ENCODE measurements around the gene MRPL18.
"Not testable (repeated sequence)": the region's sequence is repeated elsewhere in the genome, so short reads cannot be mapped to it uniquely, and the experiment has no call there.

The MRPL18 gene

GRCh38 chr6:159817951-159818739, 27.9 kb downstream of the MRPL18 start:
- DNase-seq: no peak

DNA sequence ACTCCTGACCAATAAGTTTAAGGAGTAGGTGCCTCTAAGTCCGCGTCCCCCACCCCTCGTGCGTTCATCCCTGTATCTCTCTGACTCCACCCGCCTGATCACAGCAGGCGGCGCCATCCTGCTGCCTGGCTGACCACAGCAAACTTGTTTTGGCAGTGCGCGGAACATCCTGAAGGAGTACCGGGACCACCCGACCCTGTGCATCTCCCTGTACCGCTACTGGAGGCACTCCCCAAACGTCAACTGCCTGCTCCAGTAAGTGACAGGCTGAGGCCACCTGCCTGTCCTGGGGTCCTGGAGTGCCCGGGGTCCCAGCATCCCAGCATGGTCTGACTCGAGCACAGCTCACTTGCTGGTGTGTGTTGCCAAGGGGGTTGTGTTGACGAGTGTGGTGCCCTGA, 28.8 kb downstream of the MRPL18 start:
- DNase-seq: no peak

DNA sequence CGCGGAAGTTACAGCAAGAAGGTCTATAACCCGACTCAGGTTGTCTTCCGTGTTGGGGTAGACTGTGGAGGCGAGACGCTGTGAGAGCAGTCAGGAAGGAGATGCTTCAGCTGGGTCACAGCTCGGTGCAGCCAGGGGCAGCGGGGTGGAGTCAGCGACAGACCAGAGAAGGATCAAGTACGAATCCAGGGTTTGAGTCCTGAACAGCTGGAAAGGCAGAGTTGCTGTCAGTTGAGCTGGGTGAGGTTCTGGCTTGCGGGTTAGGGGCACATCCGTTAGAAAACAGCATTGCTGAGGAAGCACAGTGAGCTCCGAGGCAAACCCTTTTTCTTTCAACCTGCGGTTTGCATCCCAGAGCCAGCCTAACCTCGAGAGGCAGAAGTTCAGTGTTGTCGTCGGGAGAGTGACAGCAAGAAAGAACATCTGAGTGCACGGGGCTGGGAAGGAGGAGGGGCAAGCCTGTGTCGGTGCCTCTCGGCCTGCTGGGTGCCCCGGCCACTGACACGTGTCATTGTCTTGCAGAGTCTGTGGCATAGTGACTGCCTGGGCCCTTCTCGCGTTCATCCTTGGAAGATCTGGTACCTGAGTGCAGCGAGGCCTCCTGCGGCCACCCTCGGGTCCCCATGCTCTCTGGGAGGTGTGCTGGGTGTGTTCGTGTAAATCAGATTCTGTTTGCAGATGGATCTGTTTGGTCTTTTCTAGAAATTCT, 29.8 kb downstream of the MRPL18 start:
- DNase-seq: no peak

DNA sequence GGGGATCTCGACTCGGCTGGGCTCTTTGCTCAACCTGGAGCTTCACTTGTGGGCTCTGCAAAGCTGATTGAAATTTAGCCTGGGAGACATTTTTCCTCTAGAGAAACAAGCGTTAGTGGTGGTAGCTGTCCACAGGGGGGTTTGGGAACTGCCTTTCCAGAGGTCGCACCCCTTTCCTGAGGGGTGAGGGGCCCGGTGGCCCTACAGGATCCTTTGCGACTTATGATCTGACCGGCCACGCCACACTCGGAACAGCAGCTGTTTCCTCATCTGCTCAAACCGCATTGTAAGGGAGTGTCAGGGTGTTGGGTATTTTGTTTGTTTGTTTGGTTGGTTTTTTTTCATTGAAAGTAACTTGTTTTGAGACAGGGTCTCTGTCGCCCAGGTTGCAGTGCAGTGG, 30.9 kb downstream of the MRPL18 start:
- DNase-seq: no peak

GRCh38 chr6:159821726-159822125, 31.5 kb downstream of the MRPL18 start:
- DNase-seq: no peak

- DNase-seq: no peak
These were observed 33.7 kb downstream of the MRPL18 start for GRCh38 chr6:159823953-159824352.

DNA sequence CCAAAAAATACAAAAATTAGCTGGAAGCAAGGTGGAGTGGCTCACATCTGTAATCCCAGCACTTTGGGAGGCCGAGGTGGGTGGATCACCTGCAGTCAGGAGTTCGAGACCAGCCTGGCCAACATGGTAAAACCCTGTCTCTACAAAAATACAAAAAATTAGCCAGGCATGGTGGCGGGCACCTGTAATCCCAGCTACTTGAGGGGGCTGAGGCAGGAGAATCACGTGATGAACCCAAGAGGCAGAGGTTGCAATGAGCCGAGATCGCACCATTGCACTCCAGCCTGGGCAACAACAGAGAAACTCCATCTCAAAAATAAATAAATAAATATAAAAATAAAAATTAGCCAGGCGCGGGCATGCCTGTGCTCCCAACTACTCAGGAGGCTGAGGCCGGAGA, 34.4 kb downstream of the MRPL18 start:
- not testable (repeated sequence) for DNase-seq

DNA sequence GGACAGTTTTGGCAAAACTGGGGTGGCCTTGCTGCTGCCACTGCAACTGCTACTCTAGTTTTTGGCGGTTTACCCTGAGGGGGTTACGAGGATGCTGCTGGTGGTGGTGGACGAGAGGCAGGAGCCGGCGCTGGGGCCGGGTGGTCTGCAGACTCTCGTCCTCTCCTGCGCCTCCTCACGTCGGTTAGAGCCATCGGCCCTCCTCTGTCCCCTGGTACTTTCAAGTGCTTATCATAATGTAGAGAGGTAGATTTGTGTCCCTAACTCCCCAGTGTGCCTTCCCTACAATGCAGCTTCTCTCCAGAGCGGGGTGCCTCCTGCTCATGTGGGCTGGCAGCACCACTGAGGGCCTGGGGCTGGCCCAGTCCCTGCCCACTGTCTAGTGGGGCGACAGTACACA, 35.7 kb downstream of the MRPL18 start:
- DNase-seq: no peak

DNA sequence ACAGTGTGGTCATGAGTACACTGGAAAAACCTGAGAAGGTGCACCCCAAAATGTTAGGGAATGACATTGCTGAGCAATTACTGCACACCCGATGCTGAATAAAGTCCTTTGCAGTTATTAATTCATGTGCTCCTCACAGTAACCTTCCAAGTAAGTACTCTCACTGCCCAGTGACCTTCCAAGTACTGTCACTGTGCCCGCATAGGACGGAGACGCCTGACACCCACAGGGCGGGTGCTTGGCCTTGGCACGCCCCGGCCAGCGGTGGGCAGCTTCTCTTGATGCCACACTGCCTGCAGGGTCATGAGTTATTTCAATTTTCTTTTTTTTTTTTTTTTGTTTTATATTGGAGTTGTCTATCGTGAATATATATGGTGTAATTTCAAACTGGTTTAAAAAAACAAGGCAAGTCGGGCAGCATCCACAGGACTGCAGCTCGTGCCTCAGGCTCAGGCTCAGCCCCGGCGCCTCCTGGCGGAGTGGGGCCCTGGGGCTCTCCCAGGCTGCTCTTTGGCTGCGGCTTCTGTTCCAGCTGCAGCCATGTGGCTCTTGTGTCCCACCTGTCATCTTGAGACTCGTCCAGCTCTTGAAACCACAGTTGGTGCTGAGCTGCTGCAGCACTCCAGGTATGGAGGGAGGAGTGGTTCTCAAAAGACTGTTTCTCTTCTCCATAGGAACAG, 36.8 kb downstream of the MRPL18 start:
- no peak for DNase-seq

DNA sequence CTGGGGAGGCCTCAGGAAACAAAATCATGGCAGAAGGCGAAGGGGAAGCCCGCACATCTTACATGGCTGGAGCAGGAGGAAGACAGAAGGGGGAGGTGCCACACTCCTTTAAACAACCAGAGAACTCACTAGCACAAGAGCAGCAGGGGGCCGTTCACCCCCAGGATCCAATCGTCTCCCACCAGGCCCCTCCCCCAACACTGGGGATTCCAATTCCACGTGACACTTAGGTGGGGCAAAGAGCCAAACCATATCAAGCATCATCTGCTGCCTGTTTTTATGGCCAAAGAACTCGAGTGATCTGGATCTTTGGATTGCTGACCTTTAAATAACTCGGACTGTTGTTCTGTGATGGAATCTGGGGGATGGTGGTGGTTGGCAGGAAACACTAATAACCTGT, 37.8 kb downstream of the MRPL18 start:
- DNase-seq: no peak

GRCh38 chr6:159829526-159829925, 39.3 kb downstream of the MRPL18 start:
- peak; percentile 34 for DNase-seq

DNA sequence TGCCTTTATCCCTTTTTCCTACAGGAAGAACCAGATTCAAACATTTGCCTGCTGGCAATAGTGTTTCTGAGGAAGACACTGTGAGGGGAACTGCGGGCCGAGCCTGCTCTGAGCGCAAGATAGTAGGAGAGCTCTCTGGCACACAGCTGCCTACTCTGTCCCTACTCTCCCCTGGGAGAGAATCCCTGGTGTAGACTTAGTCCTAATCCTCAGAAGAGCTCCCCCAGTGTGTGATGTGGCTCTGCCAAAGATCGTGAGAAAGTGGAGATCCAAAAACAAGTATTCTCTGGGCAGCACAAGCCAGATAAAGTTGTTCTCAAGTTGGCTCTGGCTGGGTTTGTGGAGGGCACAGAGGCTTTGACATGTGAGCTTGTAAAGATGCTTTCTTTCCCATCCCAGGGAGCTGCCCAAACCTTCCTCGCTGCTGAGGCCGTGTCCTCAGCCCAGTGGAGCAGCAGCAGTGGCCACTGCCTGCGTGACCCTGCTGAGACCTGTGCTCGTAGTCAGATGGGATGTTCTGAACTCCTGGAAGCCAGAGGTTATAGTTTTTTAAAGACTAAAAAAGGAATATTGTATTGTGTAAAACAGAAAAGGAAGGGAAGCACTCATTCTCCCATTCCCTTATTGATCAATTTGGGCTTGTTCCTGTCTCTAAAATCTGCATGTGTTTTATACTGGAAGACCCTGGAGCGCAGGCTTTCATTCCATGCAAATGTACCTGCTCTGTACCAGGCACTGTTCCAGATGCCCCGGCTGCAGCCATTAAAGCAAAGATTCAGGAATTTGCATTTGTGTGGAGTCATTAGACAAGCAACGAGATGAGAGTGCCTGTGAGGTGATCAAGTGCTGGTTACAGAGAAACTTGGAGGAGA, 40.5 kb downstream of the MRPL18 start:
- DNase-seq: no peak

DNA sequence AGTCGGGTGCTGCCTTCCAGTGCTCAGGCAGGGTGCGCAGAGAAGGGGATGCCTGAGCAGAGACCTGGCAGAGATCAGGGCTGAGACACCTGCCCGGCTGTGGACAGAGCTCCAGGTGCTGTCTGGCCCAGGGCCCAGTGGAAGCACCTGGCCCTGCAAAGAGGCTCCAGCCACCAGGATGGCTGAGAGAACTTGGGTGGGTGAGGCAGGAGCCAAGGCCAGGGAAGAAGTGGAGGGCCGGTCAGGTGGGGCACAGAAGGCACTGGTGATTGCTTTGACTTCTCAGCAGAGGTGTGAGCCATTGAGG, 41.1 kb downstream of the MRPL18 start:
- no peak for DNase-seq

DNA sequence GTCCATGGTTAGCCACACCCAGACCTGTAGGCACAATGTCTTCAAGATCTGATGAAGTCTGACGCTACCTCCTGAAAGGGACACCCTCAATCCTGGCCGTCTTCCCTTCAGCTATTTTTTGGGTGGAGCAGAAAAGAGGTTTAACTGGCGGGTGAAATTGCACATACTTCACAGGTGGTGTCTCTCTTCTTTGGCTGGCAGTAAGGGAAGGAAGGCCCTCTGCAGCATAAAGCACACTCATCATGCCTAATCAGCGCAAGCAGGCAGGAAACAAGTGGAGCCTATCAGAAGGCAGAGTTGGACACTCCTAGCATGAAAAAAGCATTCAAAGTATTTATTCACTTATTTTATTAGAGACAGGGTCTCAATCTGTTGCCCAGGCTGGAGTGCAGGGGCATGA, 42.7 kb downstream of the MRPL18 start:
- DNase-seq: no peak

DNA sequence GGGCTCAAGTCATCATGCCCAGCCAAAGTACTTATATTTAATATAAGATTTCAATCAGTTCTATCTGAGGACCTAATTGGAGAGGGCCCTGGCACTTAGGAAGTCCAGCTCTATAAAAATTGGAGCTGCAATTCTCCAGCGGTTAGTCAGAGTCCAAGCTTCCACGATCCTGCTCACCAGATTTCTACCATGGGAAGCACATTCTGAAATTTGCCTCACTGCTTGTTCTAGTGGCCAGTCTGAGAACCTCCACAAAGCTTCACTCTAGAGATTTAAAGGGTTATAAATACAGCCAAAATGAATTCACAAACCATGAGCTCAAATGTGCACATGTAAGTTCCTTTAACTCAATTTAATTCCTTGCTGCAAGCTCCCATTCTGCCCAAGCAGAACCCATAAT, 43.3 kb downstream of the MRPL18 start:
- DNase-seq: no peak

DNA sequence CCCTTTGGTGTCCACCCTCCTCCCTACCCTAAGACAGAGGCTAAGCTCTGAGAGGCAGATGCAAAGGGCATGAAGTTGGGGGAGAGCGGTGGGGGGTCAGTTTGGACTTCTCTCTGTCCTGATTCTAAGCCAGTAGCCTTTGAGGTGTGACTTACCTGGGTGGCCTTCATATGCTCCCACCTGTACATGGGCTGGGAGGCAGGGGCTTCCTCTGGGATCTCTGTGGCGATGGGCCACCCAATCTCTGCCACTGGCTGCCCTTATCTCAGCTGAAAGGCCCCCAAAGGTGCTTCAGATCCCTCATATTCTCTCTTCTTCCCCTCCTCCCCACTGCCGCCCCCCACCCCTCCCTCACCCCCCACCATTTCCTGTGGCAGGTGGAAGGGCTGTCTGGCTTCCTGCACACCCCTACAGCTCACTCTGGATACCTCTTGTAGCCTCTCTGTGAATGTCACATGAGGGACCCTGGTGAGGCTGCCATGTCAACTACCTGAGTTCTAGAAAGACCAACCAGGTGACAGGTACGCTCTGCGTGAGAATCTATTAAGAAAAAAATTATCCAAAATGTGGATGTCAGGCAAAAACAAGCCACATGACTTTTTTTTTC, 43.8 kb downstream of the MRPL18 start:
- DNase-seq: no peak

GRCh38 chr6:159836718-159837490, 46.6 kb downstream of the MRPL18 start:
- DNase-seq: no peak

GRCh38 chr6:159837511-159837910, 47.2 kb downstream of the MRPL18 start:
- no peak for DNase-seq

- DNase-seq: no peak
These were observed 47.9 kb downstream of the MRPL18 start for GRCh38 chr6:159838020-159838744.

DNA sequence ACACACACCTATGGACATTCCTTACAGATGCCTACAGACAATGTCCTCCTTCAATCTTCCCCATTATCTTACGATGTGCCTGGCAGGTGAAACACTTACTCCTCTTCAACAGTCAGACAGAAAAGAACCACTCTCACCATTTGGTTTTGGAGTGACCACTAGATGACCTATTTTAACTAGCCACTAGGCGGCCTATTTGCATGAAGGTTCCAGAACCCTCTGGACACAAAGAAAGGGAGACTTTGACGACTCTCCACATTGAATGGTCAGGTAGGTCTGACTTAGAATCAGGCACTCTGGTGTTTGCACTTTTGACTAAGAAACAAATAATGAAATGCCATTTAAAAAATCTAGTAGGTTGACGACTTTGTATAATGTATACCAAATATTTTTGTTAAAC, 51.8 kb downstream of the MRPL18 start:
- no peak for DNase-seq
